Lower leg skin (tissue), 4 donors: ENCODE data around the gene ITGA2. TPM values are rescaled to one million over a fixed set of nuclear protein-coding genes. Genes with fewer than 3 reads are reported as not detected.

Experiments
- DNase-seq, 2 donors: peaks; one replicate each; pipeline ENCODE4 v3.0.0-alpha.2; 2019; ENCODE audit warnings: low spot score in 2 of 2
- H3K4me3 ChIP-seq: fragments of 200-600 bp; sonication (generic); 2 replicates; pipeline ENCODE4 v1.5.1; 2017; ENCODE audit warnings: mild to moderate bottlenecking, low read depth; ENCODE audit not compliant: poor library complexity, severe bottlenecking
- POLR2A ChIP-seq, 2 donors: fragments of 450-650 bp; IDR thresholded peaks; one replicate each; pipeline ENCODE4 v1.6.1; 2016 to 2017; ENCODE audit warnings: antibody characterized with exemption in 2 of 2, mild to moderate bottlenecking in 1 of 2, moderate library complexity in 1 of 2
- WGBS, 2 donors: methylation state at CpG; one replicate each; pipeline ENCODE4 v1.1.5; 2018; 5-methylcytosine and 5-hydroxymethylcytosine counted together
- intact Hi-C: fragments of 100-400 bp; cut with DNase I; formaldehyde crosslinking; loops from one replicate; pipeline ENCODE4 v1.15.0; 2023; ENCODE audit warnings: low total_unique reads
- total RNA-seq, 4 donors: library from RNA; depleted of rRNA; stranded (reverse); fragments of >200 nt; gene quantifications; one replicate each; pipeline ENCODE4 v1.1.0, GENCODE V29; 2016
- TF ChIP-seq, protein P1 (sequence below), 3 donors: fragments of 450-650 bp; IDR thresholded peaks; one replicate each; pipeline ENCODE4 v1.5.1; 2016; ENCODE audit warnings: antibody characterized with exemption in 3 of 3, mild to moderate bottlenecking in 3 of 3, moderate library complexity in 2 of 3

ITGA2 gene
- total RNA-seq, 4 donors from 2014 or later, result 28.6 to 36.7 (median 34.1) TPM

DNA sequence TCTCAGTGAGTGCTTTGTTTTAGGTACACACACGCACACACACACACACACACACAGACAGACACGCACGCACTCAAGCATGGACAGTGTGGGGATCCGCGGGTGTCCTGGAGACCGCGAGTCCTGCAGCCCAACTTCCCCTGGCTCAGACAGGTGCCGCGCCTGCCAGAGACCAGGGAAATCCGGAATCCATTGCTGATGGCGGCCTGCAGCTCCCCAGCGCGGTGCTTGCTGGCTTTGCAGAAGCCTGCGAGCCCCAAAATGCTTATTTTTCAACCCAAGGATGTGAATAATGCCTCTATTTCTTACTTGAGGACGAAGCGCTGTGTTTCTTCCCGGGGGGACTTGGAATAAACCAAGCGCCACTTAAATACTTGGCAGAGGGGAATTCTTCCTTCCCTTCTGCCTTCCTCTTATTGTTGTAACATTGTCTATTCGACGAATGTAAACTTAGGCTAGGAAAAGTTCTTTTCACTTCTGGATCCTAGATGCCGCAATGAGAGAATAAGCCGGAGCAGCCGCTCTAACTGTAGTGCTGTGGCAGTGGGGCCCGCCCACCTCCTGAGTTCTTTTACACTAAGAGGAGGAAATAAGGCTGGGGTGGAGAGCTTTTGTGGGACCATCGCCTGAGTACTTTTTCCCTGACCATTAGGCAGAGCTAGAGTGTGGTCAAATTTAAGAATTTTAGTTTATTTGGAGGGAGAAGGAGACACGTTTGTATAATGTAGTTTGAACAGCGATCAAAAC is 802 bp downstream of the ITGA2 start:
- peak; percentile 30 to 86 for DNase-seq
- peak overlapping the region; percentile 64 for H3K4me3 ChIP-seq
- intact Hi-C loops, result no loop called here
- TF ChIP-seq POLR2A (IDR thresholded peaks at IDR 0.05), result no peak
- TF ChIP-seq, protein P1, sequence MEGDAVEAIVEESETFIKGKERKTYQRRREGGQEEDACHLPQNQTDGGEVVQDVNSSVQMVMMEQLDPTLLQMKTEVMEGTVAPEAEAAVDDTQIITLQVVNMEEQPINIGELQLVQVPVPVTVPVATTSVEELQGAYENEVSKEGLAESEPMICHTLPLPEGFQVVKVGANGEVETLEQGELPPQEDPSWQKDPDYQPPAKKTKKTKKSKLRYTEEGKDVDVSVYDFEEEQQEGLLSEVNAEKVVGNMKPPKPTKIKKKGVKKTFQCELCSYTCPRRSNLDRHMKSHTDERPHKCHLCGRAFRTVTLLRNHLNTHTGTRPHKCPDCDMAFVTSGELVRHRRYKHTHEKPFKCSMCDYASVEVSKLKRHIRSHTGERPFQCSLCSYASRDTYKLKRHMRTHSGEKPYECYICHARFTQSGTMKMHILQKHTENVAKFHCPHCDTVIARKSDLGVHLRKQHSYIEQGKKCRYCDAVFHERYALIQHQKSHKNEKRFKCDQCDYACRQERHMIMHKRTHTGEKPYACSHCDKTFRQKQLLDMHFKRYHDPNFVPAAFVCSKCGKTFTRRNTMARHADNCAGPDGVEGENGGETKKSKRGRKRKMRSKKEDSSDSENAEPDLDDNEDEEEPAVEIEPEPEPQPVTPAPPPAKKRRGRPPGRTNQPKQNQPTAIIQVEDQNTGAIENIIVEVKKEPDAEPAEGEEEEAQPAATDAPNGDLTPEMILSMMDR (IDR thresholded peaks at IDR 0.05), result no peak
- 3 to 5% methylated on average over 21 to 27 of the region's 27 CpGs for WGBS, 2 donors

DNA sequence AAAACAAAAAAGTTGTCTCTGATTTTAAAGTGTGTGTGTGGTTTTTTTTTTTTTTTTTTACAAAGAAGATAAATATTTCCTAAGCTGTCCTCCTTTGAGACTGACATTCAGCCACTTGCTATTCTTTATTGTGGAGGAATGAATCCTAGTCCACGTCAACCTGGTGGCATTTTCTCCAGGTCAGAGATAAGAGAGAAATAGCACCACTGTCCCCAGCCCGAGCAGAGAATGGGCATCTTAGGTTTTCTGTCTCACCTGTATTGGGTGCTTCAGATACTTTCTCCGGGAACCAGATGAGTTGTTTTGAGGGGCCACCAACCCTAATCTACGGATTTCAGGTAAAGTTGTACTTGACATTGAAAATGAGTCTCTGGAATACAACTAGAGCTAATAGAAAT is 1.4 kb downstream of the ITGA2 start:
- H3K4me3 ChIP-seq, result peak overlapping the region; percentile 64
- 34 to 38% methylated on average over 4 of the region's 4 CpGs for WGBS, 2 donors
- TF ChIP-seq POLR2A (IDR thresholded peaks at IDR 0.05), result no peak
- TF ChIP-seq, protein P1 (IDR thresholded peaks at IDR 0.05), result no peak
- no peak for DNase-seq
- intact Hi-C loops, result no loop called here

DNA sequence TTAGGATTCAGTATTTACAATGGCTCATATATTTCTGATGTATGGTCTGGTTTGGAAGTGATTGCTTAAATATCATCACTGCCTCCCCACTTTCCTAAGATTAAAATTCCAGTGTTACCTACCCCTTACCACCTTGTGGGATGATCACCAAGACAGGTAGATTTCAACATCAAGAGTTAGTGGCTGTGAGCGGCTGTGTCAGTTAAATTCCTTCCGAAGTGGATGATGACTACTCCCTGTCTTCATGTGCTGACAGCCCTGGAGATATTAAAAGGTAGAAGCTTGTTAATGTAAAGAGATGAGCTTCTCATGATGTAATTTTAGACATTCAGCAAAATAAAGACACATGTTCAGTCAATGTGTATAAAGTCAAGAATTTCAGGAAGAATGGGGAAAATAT is 4.2 kb downstream of the ITGA2 start:
- DNase-seq, result no peak
- 57 to 68% methylated on average over 2 of the region's 2 CpGs for WGBS, 2 donors
- H3K4me3 ChIP-seq, result no peak overlapping the region
- intact Hi-C loops, result no loop called here
- TF ChIP-seq POLR2A (IDR thresholded peaks at IDR 0.05), result no peak
- TF ChIP-seq, protein P1 (IDR thresholded peaks at IDR 0.05), result no peak

DNA sequence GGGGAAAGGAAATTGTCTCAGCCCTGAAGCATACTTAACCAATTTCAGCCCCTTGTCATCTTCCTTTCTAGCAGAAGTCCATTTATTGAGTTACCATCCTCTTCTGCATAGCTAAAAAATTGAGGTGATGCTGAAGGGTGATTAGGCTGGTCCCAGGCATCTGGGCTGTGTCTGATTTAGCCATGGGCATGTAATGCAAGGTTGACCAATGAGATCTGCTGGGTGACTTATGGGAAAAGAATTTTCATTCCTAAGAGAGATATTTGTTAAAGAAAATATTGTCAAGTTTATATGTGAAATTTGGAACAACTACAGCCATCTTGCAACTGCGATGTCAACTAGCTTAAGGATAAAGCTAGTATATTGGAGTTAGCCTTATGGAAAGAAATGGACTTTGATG is 5.1 kb downstream of the ITGA2 start:
- intact Hi-C loops, result no loop called here
- H3K4me3 ChIP-seq, result no peak overlapping the region
- WGBS, 2 donors, result 97 to 98% methylated on average over 1 of the region's 1 CpG
- TF ChIP-seq, protein P1 (IDR thresholded peaks at IDR 0.05), result no peak
- TF ChIP-seq POLR2A (IDR thresholded peaks at IDR 0.05), result no peak
- no peak for DNase-seq

DNA sequence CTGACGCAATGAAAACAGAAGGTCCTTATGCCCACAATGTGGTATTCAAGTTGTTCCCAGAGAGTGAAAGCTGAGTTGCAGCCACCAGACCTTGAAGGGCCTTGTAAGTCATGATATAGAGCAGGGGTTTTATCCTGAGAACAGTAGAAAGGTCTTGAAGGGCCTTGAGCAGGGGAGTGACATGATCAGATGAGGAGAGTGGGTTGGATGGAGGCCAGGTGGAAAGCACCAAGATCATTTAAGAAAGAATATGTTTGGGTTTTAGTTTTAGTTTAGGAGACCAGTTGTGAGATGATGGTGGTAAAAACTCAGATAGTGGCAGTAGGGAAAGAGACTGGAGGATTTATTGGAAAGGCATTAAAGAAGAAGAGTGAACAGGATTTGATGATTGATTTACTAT is 5.9 kb downstream of the ITGA2 start:
- H3K4me3 ChIP-seq, result no peak overlapping the region
- TF ChIP-seq, protein P1 (IDR thresholded peaks at IDR 0.05), result no peak
- no peak for TF ChIP-seq POLR2A (IDR thresholded peaks at IDR 0.05)
- intact Hi-C loops, result no loop called here
- WGBS, 2 donors, result 91% methylated on average over 1 of the region's 1 CpG
- DNase-seq, result no peak

DNA sequence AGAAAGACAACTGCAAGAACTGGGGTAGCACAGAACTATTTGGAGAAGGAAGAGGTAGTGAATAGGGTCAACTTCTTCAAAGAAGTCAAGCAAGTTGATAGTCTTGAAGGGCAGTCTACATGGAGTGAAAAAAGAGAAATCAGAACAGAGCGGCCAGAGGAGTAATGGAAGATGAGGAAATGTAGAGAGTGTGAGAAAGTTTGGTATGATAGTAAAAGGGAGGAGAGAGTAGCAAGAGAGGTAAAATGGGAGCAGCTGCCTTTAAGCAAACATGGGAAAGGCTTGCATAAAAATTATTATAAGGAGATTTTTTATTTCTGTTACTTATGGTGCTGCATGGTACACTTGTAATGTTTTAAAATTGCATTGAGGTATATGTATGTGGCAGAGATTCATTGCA is 6.8 kb downstream of the ITGA2 start:
- no peak for TF ChIP-seq POLR2A (IDR thresholded peaks at IDR 0.05)

More for the DNA sequence above, 6.8 kb downstream of the ITGA2 start:
- no peak overlapping the region for H3K4me3 ChIP-seq
- no peak for DNase-seq
- intact Hi-C loops, result no loop called here
- WGBS, 2 donors, result 88 to 96% methylated on average over 1 of the region's 1 CpG
